HG03354 (cell line): ENCODE data around the gene CCDC91.
"Not testable (repeated sequence)": the region's sequence is repeated elsewhere in the genome, so short reads cannot be mapped to it uniquely, and the experiment has no call there.

Source experiments
- ATAC-seq: cut with Tn5 transposase; IDR thresholded peaks from one replicate; pipeline ENCODE4 v1.9.1; 2021; ENCODE audit warnings: mild to moderate bottlenecking; ENCODE audit not compliant: unreplicated experiment, poor library complexity, severe bottlenecking

CCDC91 gene

GRCh38 chr12:28340261-28341045 is 150.2 kb downstream of the CCDC91 start:
- no peak for ATAC-seq

GRCh38 chr12:28343713-28344112 is 153.5 kb downstream of the CCDC91 start:
- ATAC-seq = no peak

DNA sequence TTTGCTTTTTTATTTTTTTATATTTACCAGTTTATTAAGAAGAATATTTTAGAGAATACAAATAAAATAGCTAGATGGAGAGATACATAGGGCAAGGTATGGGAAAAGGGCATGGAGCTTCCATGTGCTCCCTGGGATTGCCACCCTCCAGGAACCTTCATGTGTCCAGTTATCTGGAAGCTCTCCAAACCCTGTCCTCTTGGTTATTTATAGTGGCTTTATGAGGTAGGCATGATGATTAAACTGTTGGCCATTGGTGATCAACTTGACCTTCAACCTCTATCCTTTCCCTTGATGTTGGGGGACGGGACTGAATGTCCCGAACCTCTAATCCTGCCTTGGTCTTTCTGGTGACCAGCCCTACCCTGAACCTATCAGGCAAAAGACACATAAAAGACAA is 156.3 kb downstream of the CCDC91 start:
- no peak for ATAC-seq

DNA sequence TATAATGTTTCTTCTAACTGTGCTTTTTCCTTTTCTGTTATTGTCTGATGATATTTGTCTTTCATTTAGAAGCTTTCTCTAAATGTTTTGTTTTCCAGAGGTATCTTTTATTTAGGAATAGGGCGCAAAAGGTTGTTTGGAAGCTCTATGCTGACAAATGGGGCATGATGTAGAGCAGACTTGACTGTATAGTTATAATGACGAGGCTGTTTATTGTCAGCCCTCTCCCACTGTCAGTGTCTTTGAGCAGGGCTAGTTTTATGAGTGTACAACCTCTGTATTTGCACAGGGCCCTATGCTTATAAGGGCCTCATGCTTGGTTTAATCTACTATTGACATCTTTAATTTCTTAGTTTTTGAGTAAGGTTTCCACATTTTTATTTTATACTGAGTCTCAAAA is 158.9 kb downstream of the CCDC91 start:
- ATAC-seq = no peak

DNA sequence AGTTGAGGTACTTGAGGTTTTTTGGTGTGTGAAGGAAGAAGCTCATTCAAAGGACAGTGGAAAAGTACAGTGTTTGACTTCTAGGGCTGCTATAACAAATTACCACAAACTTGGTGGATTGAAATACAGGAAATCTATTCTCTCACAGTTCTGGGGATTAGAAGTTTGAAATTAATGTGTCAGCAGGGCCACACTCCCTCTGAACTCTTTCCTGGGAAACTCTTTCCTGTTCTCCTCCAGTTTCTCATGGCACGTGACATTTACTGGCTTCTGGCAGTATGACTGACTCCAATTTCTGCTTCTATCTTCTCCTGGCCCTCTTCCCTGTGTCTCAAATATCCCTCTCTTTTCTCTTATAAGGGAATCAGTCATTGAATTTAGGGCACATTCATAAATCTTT is 160.2 kb downstream of the CCDC91 start:
- ATAC-seq = no peak

DNA sequence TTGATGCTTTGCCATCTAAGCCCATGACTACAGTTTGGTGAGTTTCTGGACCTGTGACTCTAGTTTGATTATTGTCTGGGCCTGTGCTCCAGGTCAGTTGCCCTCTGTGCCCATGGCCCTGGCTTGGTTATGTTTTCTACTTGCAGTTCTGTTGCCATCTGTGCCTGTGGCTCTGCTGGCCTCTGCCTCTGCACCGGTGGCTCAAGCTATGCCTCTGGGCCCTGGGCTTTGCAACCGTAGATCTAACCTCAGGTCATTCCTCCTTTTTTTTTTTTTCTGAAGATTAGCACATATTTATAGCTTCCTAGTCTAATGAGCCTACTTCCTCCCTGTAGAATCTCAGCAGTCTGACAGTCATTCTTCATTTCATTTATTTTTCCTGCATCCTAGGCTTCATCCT is 161.2 kb downstream of the CCDC91 start:
- no peak for ATAC-seq

GRCh38 chr12:28355161-28355560 is 164.9 kb downstream of the CCDC91 start:
- ATAC-seq = no peak

DNA sequence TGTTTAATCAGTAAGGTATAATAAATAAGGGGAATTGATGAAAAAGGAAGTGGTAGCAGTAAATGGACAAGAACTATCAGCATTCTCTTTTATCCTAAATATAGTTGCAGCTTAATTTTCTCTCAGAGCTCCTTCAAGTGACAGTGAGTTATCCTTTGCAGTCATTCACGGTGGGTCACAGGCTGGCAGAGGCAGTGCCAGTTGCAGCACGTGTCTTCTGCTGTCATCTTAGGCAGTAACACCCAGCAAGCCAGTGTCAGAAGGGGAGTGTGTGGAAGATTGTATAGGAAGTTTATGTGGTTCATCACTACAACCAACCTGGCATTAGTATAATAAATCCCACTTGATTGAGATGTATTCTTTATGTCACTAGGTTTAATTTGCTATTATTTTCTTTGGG is 170.0 kb downstream of the CCDC91 start:
- no peak for ATAC-seq

GRCh38 chr12:28367326-28367725 is 177.1 kb downstream of the CCDC91 start:
- no peak for ATAC-seq

DNA sequence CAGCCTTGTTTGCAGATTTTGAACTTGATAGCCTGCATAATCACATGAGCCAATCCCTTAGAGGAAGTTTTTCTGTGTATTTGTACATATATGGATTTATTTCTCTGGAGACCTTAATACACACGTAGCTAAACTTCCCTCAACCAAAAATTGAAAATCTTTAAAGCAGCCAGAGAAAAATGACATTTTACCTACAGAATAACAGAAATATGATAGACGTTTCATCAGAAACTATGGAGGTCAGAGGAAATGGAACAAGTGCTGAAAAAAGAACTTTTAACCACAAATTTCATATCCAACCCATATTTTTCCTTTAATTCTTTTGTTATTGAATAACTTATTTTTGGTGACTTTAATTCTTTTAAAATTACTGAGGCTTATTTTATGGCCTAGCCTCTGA is 177.7 kb downstream of the CCDC91 start:
- ATAC-seq = no peak

DNA sequence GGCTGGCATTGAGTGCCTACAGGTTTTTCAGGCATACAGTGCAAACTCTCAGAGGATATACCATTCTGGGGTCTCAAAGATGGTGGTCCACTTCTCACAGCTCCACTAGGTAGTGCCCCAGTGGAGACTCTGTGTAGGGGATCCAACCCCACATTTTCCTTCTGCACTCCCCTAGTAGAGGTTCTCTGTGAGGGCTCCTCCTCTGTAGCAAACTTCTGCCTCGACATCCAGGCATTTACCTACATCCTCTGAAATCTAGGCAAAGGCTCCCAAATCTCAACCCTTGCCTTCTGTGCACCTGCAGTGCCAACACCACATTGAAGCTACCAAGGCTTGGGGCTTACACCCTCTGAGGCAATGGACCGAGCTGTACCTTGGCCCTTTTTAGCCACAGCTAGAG is 179.2 kb downstream of the CCDC91 start:
- no peak for ATAC-seq

- no peak for ATAC-seq
These were observed 184.3 kb downstream of the CCDC91 start for GRCh38 chr12:28374556-28374955.

DNA sequence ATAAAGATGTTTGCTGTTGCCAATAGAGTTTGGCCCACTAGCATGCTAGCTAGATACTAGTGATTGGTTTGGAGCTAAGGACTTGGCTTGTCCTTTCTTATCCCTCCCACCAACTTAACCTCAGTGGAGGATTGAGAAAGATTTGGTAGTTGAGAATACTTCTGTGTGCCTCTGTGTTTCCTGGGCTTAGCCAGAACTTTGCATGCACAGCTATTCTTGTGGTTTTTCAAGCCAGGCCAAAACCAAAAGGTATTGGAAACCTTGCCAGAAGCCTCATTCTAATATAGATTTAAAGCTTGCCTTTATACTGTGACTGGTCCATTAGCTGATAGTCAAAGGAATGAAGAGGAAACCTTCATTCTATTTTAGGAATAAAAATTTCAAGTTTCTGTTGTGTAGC is 188.5 kb downstream of the CCDC91 start:
- ATAC-seq = no peak

DNA sequence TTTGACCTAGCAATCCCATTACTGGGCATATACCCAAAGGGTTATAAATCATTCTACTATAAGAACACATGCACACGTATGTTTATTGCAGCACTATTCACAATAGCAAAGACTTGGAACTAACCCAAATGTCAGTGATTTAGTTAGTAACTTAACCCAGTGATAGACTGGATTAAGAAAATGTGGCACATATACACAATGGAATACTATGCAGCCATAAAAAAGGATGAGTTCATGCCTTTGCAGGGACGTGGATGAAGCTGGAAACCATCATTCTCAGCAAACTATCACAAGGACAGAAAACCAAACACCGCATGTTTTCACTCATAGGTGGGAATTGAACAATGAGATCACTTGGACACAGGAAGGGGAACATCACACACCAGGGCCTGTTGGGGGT is 189.5 kb downstream of the CCDC91 start:
- not testable (repeated sequence) for ATAC-seq

- ATAC-seq = no peak
These were observed 193.1 kb downstream of the CCDC91 start for GRCh38 chr12:28383368-28383767.

DNA sequence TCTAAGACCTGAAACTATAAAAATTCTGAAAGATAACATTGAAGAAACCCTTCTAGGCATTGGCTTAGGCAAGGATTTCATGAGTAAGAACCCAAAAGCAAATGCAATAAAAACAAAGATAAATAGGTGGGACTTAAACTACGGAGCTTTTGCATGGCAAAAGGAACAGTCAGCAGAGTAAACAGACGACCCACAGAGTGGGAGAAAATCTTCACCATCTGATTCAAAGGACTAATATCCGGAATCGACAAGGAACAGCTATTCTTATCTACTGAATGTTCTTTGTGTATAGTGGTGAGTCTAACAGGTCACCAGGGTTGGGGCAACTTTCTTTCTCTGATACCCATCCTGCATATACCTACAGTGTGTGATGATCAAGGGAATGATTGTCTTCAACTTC is 198.6 kb downstream of the CCDC91 start:
- ATAC-seq = no peak

- ATAC-seq = no peak
These were observed 199.9 kb downstream of the CCDC91 start for GRCh38 chr12:28390206-28390605.

DNA sequence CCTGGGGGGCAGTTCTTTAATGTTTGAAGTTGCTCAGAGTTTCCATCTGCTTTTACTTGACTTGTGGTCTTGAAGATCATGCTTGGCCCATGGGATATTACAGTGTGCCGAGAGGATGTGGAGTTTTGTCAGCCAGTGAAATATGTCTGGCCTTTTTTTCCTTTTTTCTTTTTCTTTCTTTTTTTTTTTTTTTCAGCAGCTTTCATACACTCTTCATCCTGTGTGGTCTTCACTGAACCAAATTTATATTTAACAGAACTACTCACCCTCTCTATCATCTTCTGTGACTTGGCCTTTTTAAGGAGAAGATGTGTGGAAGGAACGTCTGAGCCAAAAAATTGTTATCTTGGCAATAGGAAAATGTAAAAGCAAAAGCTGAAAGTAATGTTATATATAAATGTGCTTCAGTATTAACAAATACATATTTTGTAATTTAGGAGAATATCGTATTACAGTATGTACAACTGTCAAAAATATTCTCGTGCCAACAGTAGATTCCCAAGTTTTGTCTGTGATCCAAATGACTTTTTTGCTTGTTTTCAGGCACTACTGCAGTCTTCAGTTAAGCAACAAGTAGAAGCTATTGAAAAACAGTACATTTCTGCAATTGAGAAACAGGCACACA is 200.6 kb downstream of the CCDC91 start:
- ATAC-seq = no peak

DNA sequence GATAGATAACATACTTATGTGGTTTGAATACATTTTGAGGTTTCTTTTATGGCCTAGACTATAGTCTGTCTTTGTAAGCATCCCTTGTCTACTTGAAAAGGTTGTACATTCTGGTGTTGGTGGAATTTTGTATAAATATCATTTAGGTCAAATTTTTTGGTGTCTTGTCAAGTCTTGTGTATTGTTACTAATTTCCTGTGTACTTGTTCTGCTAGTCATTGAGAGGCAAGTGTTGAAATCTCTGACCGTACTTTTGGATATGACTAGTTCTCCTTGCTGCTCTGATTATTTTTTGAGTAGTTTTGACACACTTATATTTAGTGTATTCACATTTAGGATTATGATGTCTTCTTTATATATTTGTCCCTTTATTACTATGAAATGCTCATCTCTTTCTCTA is 219.6 kb downstream of the CCDC91 start:
- no peak for ATAC-seq

- ATAC-seq = no peak
These were observed 223.3 kb downstream of the CCDC91 start for GRCh38 chr12:28413460-28414109.

DNA sequence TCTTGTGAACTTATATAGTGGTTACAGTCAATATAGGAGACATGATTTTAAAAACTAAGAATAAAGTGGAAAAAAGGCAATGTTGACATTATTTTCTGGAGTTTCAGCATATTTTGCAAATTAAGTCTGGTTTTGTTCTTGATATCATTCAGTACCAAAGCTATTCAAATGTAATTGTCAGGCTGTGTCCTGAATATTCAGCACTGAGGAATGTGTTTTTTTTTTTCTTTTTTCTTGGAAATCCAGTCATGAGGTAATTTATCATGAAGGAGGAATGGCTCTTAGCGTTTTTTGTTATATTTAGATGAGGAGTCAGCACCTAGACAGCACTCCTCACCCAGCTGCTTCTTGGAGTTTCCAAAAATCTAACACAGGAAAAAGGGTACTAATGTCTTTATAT is 225.5 kb downstream of the CCDC91 start:
- no peak for ATAC-seq
